GM19099 (cell line): ENCODE results near the gene CAMK2B.

Experiments used
- POLR2A ChIP-seq: IDR thresholded peaks from 3 replicates; pipeline ENCODE4 v1.6.1; 2011; ENCODE audit warnings: low read depth; ENCODE audit not compliant: insufficient read length; ENCODE audit errors: extremely low read depth

CAMK2B gene

GRCh38 chr7:44235066-44235465 is 90.3 kb downstream of the CAMK2B start:
- TF ChIP-seq POLR2A, result no peak

GRCh38 chr7:44232901-44233715 is 92.3 kb downstream of the CAMK2B start:
- TF ChIP-seq POLR2A, result no peak

- TF ChIP-seq POLR2A, result no peak
These were observed 93.0 kb downstream of the CAMK2B start for GRCh38 chr7:44232396-44232795.

GRCh38 chr7:44231088-44231487 is 94.3 kb downstream of the CAMK2B start:
- no peak for TF ChIP-seq POLR2A

- no peak for TF ChIP-seq POLR2A
These were observed 95.1 kb downstream of the CAMK2B start for GRCh38 chr7:44230286-44230685.

GRCh38 chr7:44229546-44230105 is 95.8 kb downstream of the CAMK2B start:
- no peak for TF ChIP-seq POLR2A

GRCh38 chr7:44228571-44229350 is 96.6 kb downstream of the CAMK2B start:
- TF ChIP-seq POLR2A, result no peak

- no peak for TF ChIP-seq POLR2A
These were observed 97.5 kb downstream of the CAMK2B start for GRCh38 chr7:44227911-44228310.

- TF ChIP-seq POLR2A, result no peak
These were observed 99.0 kb downstream of the CAMK2B start for GRCh38 chr7:44226396-44226753.

- TF ChIP-seq POLR2A, result no peak
These were observed 99.6 kb downstream of the CAMK2B start for GRCh38 chr7:44225566-44226395.

GRCh38 chr7:44224974-44225565 is 100.3 kb downstream of the CAMK2B start:
- TF ChIP-seq POLR2A, result no peak

GRCh38 chr7:44224080-44224973 is 101.1 kb downstream of the CAMK2B start:
- TF ChIP-seq POLR2A, result no peak

GRCh38 chr7:44223362-44224079 is 101.9 kb downstream of the CAMK2B start:
- no peak for TF ChIP-seq POLR2A
